H1 (cell line): ENCODE data around the gene IGF2BP3. TPM values are rescaled to one million over a fixed set of nuclear protein-coding genes. Genes with fewer than 3 reads are reported as not detected.

Experiments
- CTCF ChIA-PET: fragments of 300-600 bp; sonication (Branson Sonifier 250); formaldehyde crosslinking; loops from one replicate; lab custom pipeline; 2021; ENCODE audit not compliant: partially characterized antibody; lab: Charles Lee
- POLR2A ChIA-PET: fragments of 300-600 bp; sonication (Branson Sonifier 250); formaldehyde crosslinking; loops from one replicate; lab custom pipeline; 2021; ENCODE audit warnings: inconsistent platforms; ENCODE audit not compliant: partially characterized antibody; lab: Charles Lee
- DNase-seq, 2 experiments: peaks; one replicate each; pipeline versions ENCODE4 v3.0.0 to v3.0.0-alpha.2; 2010 to 2022; ENCODE audit warnings: low spot score in 2 of 2, low read depth in 1 of 2, mixed read lengths in 1 of 2
- FAIRE-seq: peaks from 2 replicates; lab custom pipeline; 2011; peaks lifted over from hg19 to GRCh38; lab: Jason Lieb, UNC
- H2AFZ ChIP-seq: 2 replicates; pipeline ENCODE4 v1.8.1; 2012; ENCODE audit warnings: low read length, inconsistent platforms
- H2AK5ac ChIP-seq: 2 replicates; pipeline ENCODE4 v1.6.1; 2013; ENCODE audit warnings: low read depth, low read length
- H2BK120ac ChIP-seq: replicated peaks from 2 replicates; pipeline ENCODE3; 2013; ENCODE audit warnings: low read depth, low read length, inconsistent platforms
- H2BK12ac ChIP-seq: 2 replicates; pipeline ENCODE4 v1.6.1; 2013; ENCODE audit warnings: low read depth, low read length
- H2BK15ac ChIP-seq: 2 replicates; pipeline ENCODE4 v1.6.1; 2013; ENCODE audit warnings: low read length
- H2BK20ac ChIP-seq: 2 replicates; pipeline ENCODE4 v1.6.1; 2013; ENCODE audit warnings: low read length
- H2BK5ac ChIP-seq: 2 replicates; pipeline ENCODE4 v1.6.1; 2013; ENCODE audit warnings: low read depth, low read length
- H3K14ac ChIP-seq: 2 replicates; pipeline ENCODE4 v1.6.1; 2013; ENCODE audit warnings: inconsistent platforms; ENCODE audit not compliant: insufficient read length
- H3K18ac ChIP-seq: 2 replicates; pipeline ENCODE4 v1.6.1; 2013; ENCODE audit warnings: low read length; ENCODE audit errors: extremely low read depth
- H3K23ac ChIP-seq: 2 replicates; pipeline ENCODE4 v1.6.1; 2013; ENCODE audit warnings: inconsistent platforms; ENCODE audit not compliant: insufficient read length
- H3K23me2 ChIP-seq: 2 replicates; pipeline ENCODE4 v1.6.1; 2013; ENCODE audit warnings: low read depth, low read length
- H3K27ac ChIP-seq: 2 replicates; pipeline ENCODE4 v1.6.1; 2011; ENCODE audit warnings: low read depth, low read length, inconsistent platforms
- H3K27me3 ChIP-seq, 4 experiments: replicated peaks in 1 of 4; 1 replicate in 1 of 4; 2 replicates in 3 of 4; pipeline versions ENCODE4 v1.6.1 to v1.8.1; 2011 to 2013; ENCODE audit warnings: low read length in 3 of 4, mild to moderate bottlenecking in 3 of 4, inconsistent platforms in 2 of 4, mixed read lengths in 2 of 4, moderate library complexity in 1 of 4; ENCODE audit not compliant: control insufficient read depth in 3 of 4, insufficient read depth in 3 of 4; ENCODE audit errors: extremely low read depth in 1 of 4
- H3K36me3 ChIP-seq, 4 experiments: 2 replicates each; pipeline versions ENCODE4 v1.6.1 to v1.8.1; 2011 to 2013; ENCODE audit warnings: mild to moderate bottlenecking in 4 of 4, low read length in 3 of 4, moderate library complexity in 2 of 4, control low read depth in 1 of 4, inconsistent platforms in 1 of 4; ENCODE audit not compliant: insufficient read depth in 4 of 4, control insufficient read depth in 2 of 4
- H3K4ac ChIP-seq: replicated peaks from 2 replicates; pipeline ENCODE3; 2013; ENCODE audit warnings: low read length, low read depth, mixed read lengths, inconsistent platforms; ENCODE audit not compliant: insufficient read length
- H3K4me1 ChIP-seq, 4 experiments: replicated peaks in 1 of 4; 1 replicate in 1 of 4; 2 replicates in 3 of 4; pipeline versions ENCODE4 v1.6.1 to v1.8.1; 2011 to 2013; ENCODE audit warnings: low read length in 3 of 4, inconsistent platforms in 2 of 4, mixed read lengths in 1 of 4; ENCODE audit not compliant: insufficient read depth in 4 of 4, control insufficient read depth in 3 of 4
- H3K4me2 ChIP-seq, 2 experiments: 2 replicates each; pipeline versions ENCODE4 v1.6.1 to v1.8.1; 2011 to 2013; ENCODE audit warnings: low read depth in 2 of 2, low read length in 2 of 2, control low read depth in 1 of 2, inconsistent platforms in 1 of 2, mild to moderate bottlenecking in 1 of 2; ENCODE audit not compliant: insufficient read depth in 1 of 2
- H3K4me3 ChIP-seq, 4 experiments: fragments of 200-600, 300-600 bp in 1 of 4; sonication (generic), shearing (Covaris generic), sonication (Bioruptor Twin) in 1 of 4; 2 replicates each; pipeline versions ENCODE4 v1.5.1 to v1.8.1; 2011 to 2016; ENCODE audit warnings: low read length in 4 of 4, low read depth in 3 of 4, control low read depth in 2 of 4, inconsistent platforms in 2 of 4, mild to moderate bottlenecking in 2 of 4, mixed read lengths in 1 of 4, moderate library complexity in 1 of 4; ENCODE audit not compliant: insufficient read depth in 2 of 4; ENCODE audit errors: extremely low read depth in 1 of 4
- H3K56ac ChIP-seq: replicated peaks from 2 replicates; pipeline ENCODE3; 2013; ENCODE audit warnings: low read depth, mild to moderate bottlenecking, mixed read lengths, low read length, inconsistent platforms; ENCODE audit not compliant: insufficient read length
- H3K79me1 ChIP-seq: 2 replicates; pipeline ENCODE4 v1.6.1; 2013; ENCODE audit warnings: low read depth, low read length, control low read depth
- H3K79me2 ChIP-seq, 2 experiments: 2 replicates each; pipeline versions ENCODE4 v1.6.1 to v1.8.1; 2012 to 2013; ENCODE audit warnings: low read length in 2 of 2, mild to moderate bottlenecking in 2 of 2, inconsistent platforms in 1 of 2; ENCODE audit not compliant: insufficient read depth in 2 of 2, control insufficient read depth in 1 of 2
- H3K9ac ChIP-seq, 4 experiments: replicated peaks in 1 of 4; 1 replicate in 1 of 4; 2 replicates in 3 of 4; pipeline versions ENCODE4 v1.6.1 to v1.8.1; 2011 to 2013; ENCODE audit warnings: low read depth in 3 of 4, low read length in 3 of 4, control low read depth in 2 of 4, mild to moderate bottlenecking in 2 of 4, moderate library complexity in 2 of 4, inconsistent platforms in 1 of 4; ENCODE audit errors: extremely low read depth in 1 of 4
- H3K9me3 ChIP-seq, 2 experiments: 2 replicates each; pipeline versions ENCODE4 v1.6.1 to v1.8.1; 2012 to 2013; ENCODE audit warnings: mild to moderate bottlenecking in 2 of 2, moderate library complexity in 2 of 2, control low read depth in 1 of 2, inconsistent platforms in 1 of 2, low read depth in 1 of 2, low read length in 1 of 2, mixed read lengths in 1 of 2; ENCODE audit not compliant: insufficient read depth in 2 of 2
- H4K20me1 ChIP-seq, 2 experiments: replicated peaks in 1 of 2; 2 replicates each; pipeline versions ENCODE3 to v1.8.1; 2011 to 2013; ENCODE audit warnings: inconsistent platforms in 2 of 2, low read length in 2 of 2, mild to moderate bottlenecking in 1 of 2; ENCODE audit not compliant: insufficient read depth in 2 of 2, control insufficient read depth in 1 of 2
- H4K5ac ChIP-seq: 2 replicates; pipeline ENCODE4 v1.6.1; 2013; ENCODE audit warnings: low read length, low read depth, mixed read lengths, inconsistent platforms; ENCODE audit not compliant: insufficient read length
- H4K8ac ChIP-seq: 2 replicates; pipeline ENCODE4 v1.8.0; 2013; ENCODE audit warnings: mild to moderate bottlenecking, moderate library complexity, low read length, inconsistent platforms; ENCODE audit not compliant: insufficient read depth; ENCODE audit errors: extremely low read depth
- H4K91ac ChIP-seq: replicated peaks from 2 replicates; pipeline ENCODE3; 2013; ENCODE audit warnings: low read length, mixed read lengths, inconsistent platforms; ENCODE audit not compliant: insufficient read length
- BACH1 ChIP-seq: IDR thresholded peaks from 2 replicates; pipeline ENCODE4 v1.6.1; 2012; ENCODE audit warnings: low read length, improper control_type of control experiment
- CBX5 ChIP-seq: fragments of 300-800, 300-1000 bp; sonication (generic); IDR thresholded peaks from 2 replicates; pipeline ENCODE4 v1.7.1; 2016; ENCODE audit warnings: antibody characterized with exemption, low read length, low read depth
- GTF2F1 ChIP-seq: IDR thresholded peaks from 2 replicates; pipeline ENCODE4 v1.6.1; 2012; ENCODE audit warnings: low read depth, low read length, improper control_type of control experiment, borderline replicate concordance
- POLR2A ChIP-seq, 2 experiments: IDR thresholded peaks; 1 replicate in 1 of 2; 2 replicates in 1 of 2; pipeline ENCODE4 v1.6.1; 2011; ENCODE audit warnings: low read depth in 2 of 2, low read length in 2 of 2, mild to moderate bottlenecking in 2 of 2; ENCODE audit errors: control extremely low read depth in 1 of 2
- POLR2AphosphoS5 ChIP-seq: IDR thresholded peaks from 2 replicates; pipeline ENCODE4 v1.6.1; 2011; ENCODE audit warnings: low read depth, low read length
- RBBP5 ChIP-seq: IDR thresholded peaks from 2 replicates; pipeline ENCODE4 v1.7.1; 2012; ENCODE audit warnings: low read depth, mild to moderate bottlenecking, inconsistent platforms, low read length, moderate library complexity, borderline replicate concordance
- SIN3A ChIP-seq, 2 experiments: IDR thresholded peaks in 1 of 2; conservative IDR thresholded peaks in 1 of 2; 2 replicates each; pipeline ENCODE4 v1.6.1; 2011 to 2012; ENCODE audit warnings: low read length in 2 of 2, improper control_type of control experiment in 1 of 2, low read depth in 1 of 2, mild to moderate bottlenecking in 1 of 2
- TCF12 ChIP-seq: IDR thresholded peaks from 2 replicates; pipeline ENCODE4 v1.6.1; 2011; ENCODE audit warnings: low read depth, mild to moderate bottlenecking, low read length
- WGBS, 2 experiments: shearing (Covaris generic) in 1 of 2; methylation state at CpG; one replicate each; pipeline versions ENCODE4 v1.1.6 to v1.1.7; 2013 to 2015; ENCODE audit warnings: low lambda C conversion rate in 2 of 2, mixed read lengths in 2 of 2, inconsistent platforms in 1 of 2, low coverage in 1 of 2, missing lambda C conversion rate in 1 of 2; ENCODE audit not compliant: insufficient replicate concordance in 2 of 2, insufficient coverage in 1 of 2, insufficient read length in 1 of 2; ENCODE audit errors: extremely low coverage in 1 of 2, missing lambda C conversion rate in 1 of 2; 5-methylcytosine and 5-hydroxymethylcytosine counted together
- long read RNA-seq, 2 experiments: library from RNA in 1 of 2; library from capped mRNA in 1 of 2; stranded (forward); transcript quantifications; one replicate each; pipeline ENCODE4 v2.0.0, GENCODE V29; 2021; ENCODE audit warnings: inconsistent platforms in 1 of 2
- polyA minus RNA-seq, 3 experiments: library from RNA; depleted of rRNA, polyadenylated mRNA; stranded (reverse); fragments of >200 nt; gene quantifications; 1 replicate in 2 of 3; 2 replicates in 1 of 3; pipeline ENCODE4 v1.2.3, GENCODE V29; 2011
- polyA plus RNA-seq, 7 experiments: library from polyadenylated mRNA; depleted of rRNA in 3 of 7; stranded (reverse) in 5 of 7; unstranded in 2 of 7; fragments of >200 nt in 5 of 7; fragments of 200-250 nt in 2 of 7; gene quantifications; 1 replicate in 5 of 7; 2 replicates in 1 of 7; 4 replicates in 1 of 7; pipeline versions ENCODE4 v1.2.1 to v1.2.3, GENCODE V29; 2011 to 2013; ENCODE audit warnings: missing spikeins in 2 of 7, mixed read lengths in 2 of 7
- total RNA-seq: library from RNA; stranded (reverse); fragmentation: NEBNext Ultra II Directional; extraction: Animal tissue kit (Norgen Biotek cat#: 25700); gene quantifications from 2 replicates; pipeline ENCODE4 v1.2.1, GENCODE V29; 2021

Gene IGF2BP3
- 190 and 193 TPM in 2 replicates for total RNA-seq
- polyA plus RNA-seq (2011; rRNA removed) = 66.3 and 94.6 TPM in 2 replicates
- polyA plus RNA-seq (2011; cell fraction: cytosol; rRNA removed) = 104 TPM
- 157 TPM for polyA plus RNA-seq (2011; cell fraction: nucleus; rRNA removed)
- polyA plus RNA-seq (2012, experiment 1 of 2) = 85.0 to 196 TPM (median 117 TPM) in 4 replicates
- polyA plus RNA-seq (2012, experiment 2 of 2) = 5.9 TPM
- 133 TPM for polyA plus RNA-seq (2013, experiment 1 of 2)
- 122 TPM for polyA plus RNA-seq (2013, experiment 2 of 2)
- 185 and 189 TPM in 2 replicates for polyA minus RNA-seq (2011; rRNA and poly(A)+ RNA removed)
- polyA minus RNA-seq (2011; cell fraction: cytosol; rRNA and poly(A)+ RNA removed) = 145 TPM
- 247 TPM for polyA minus RNA-seq (2011; cell fraction: nucleus; rRNA and poly(A)+ RNA removed)
- long read RNA-seq, experiment 1, partial matches to known transcripts = 24 of 120 reads
- long read RNA-seq, experiment 1, other reads (novel, unspliced or antisense) = 96 of 120 reads
- long read RNA-seq, experiment 2, full-length matches to known transcripts = 10 of 82 reads
- long read RNA-seq, experiment 2, partial matches to known transcripts = 8 of 82 reads
- long read RNA-seq, experiment 2, other reads (novel, unspliced or antisense) = 64 of 82 reads

DNA sequence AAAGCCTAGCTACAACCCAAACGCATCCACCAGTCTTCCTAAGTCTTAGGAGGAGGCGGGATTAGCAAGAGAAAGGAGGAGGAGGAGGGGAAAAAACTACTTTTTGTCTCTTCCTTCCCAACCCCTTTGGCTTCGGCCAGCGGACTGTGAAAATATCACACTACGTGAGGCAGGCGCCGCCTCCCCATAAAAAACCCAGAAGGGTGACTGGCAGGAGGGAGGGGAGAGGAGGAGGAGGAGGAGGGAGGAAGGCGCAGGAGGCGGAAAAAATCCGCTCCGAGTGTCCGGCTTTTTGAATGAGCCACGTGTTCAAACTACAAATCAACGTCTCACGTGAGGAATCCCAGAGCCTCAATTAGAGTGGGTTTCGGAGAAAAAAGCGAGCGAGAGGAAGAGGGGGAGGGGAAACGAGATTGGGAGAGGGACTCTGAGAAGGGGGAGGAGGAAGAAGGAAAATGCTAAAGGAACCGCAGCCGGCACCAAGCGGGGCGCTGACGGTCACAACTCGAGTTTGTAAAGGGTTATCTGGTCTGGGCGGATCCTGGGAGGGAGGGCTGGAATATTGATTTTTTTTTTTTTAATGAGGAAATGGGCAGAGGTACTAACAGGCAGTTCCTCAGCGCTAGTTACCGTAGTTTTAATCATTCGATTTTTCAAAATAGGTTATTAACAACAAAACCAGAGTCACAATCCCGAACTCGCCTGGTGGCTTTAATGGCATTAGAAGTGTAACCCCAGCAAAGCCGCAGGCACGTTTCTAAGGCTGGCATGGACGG lies at the start of gene IGF2BP3:
Gene IGF2BP3, minus strand, starts transcription at position 162 of the 776 bp plus-strand sequence. CDS start 381 bp downstream, outside the sequence.
- H3K79me1 ChIP-seq = no peaks in the 10 kb centered on the region
- FAIRE-seq = peak; percentile 62
- H3K4me2 ChIP-seq = peak within 1 kb of the TSS; percentile 90 to 93
- H2AFZ ChIP-seq = no peak within 1 kb of the TSS
- peak within 1 kb of the TSS; percentile 70 for H3K14ac ChIP-seq
- peak within 1 kb of the TSS; percentile 73 for H4K5ac ChIP-seq
- peak within 1 kb of the TSS; percentile 79 for H2BK120ac ChIP-seq
- H4K8ac ChIP-seq = peak within 1 kb of the TSS; percentile 93; the same call in 1 of the 2 replicates
- CTCF ChIA-PET = interaction anchor here (0.7 kb wide), 1 partner anchor 12 kb away, joined by 3 read pairs; no protein-coding TSS in a partner anchor
- H3K4me1 ChIP-seq = peaks cover 0 to 8% (median 3%) of the 10 kb centered on the region in 4 experiments; a peak in 3 of 7 replicates
- DNase-seq = peak; percentile 88 to 91
- peaks cover 0 to 10% (median 0%) of the 10 kb centered on the region in 4 experiments; a peak in 1 of 8 replicates for H3K36me3 ChIP-seq
- peak within 1 kb of the TSS; percentile 12 for H3K23ac ChIP-seq
- H3K23me2 ChIP-seq = peaks cover 14% of the 10 kb centered on the region; the same call in 1 of the 2 replicates
- H2BK12ac ChIP-seq = peak within 1 kb of the TSS; percentile 83; the same call in 1 of the 2 replicates
- peak within 1 kb of the TSS; percentile 91 for H2BK5ac ChIP-seq
- no peak within 1 kb of the TSS for H2BK20ac ChIP-seq
- no peaks in the 10 kb centered on the region for H3K9me3 ChIP-seq
- 0 out of 2 replicates have a peak within 1 kb of the TSS, but pooled peaks have one; percentile 18 for H2BK15ac ChIP-seq
- POLR2A ChIA-PET = interaction anchor here (0.8 to 3.3 kb wide), 10 partner anchors 9 to 154 kb away, joined by 3 to 12 read pairs (median 5); partner anchors contain the start of gene TRA2A
- H3K4me3 ChIP-seq = peak within 1 kb of the TSS; percentile 81 to 95 (median 88)
- H3K18ac ChIP-seq = peak within 1 kb of the TSS; percentile 81
- H3K27ac ChIP-seq = peak within 1 kb of the TSS; percentile 86
- peak within 1 kb of the TSS; percentile 93 for H3K4ac ChIP-seq
- WGBS, 2 experiments = 0% methylated on average over 34 of the region's 34 CpGs; no CpG with 5 or more reads in 1 of the 2 experiments
- H2AK5ac ChIP-seq = no peak within 1 kb of the TSS
- H3K79me2 ChIP-seq = peaks cover 28 to 76% of the 10 kb centered on the region in 2 experiments
- peak within 1 kb of the TSS; percentile 82 to 99 (median 90) for H3K9ac ChIP-seq
- peaks cover 9 to 12% of the 10 kb centered on the region in 2 experiments for H4K20me1 ChIP-seq
- peak within 1 kb of the TSS; percentile 88 for H3K56ac ChIP-seq
- H4K91ac ChIP-seq = peak within 1 kb of the TSS; percentile 76
- no peaks in the 10 kb centered on the region for H3K27me3 ChIP-seq
- peak; percentile 79 for TF ChIP-seq BACH1
- peak; percentile 62 to 77; a peak in 2 of 4 replicates for TF ChIP-seq SIN3A (conservative IDR thresholded peaks at IDR 0.05 in 1 of 2, IDR thresholded peaks at IDR 0.05 in 1 of 2; ENCODE audit: low read depth in 1 of 2, low read length in 2 of 2)
- peak; percentile 49; the same call in 1 of the 2 replicates for TF ChIP-seq GTF2F1
- no peak for TF ChIP-seq CBX5
- TF ChIP-seq POLR2A (IDR thresholded peaks at IDR 0.05; ENCODE audit: control extremely low read depth in 1 of 2, low read depth in 2 of 2, low read length in 2 of 2) = peak in 1 of 2 experiments; percentile 85; a peak in 2 of 3 replicates
- TF ChIP-seq TCF12 = 0 out of 2 replicates have a peak, but pooled peaks have one; percentile 63
- peak; percentile 86 for TF ChIP-seq RBBP5
- peak; percentile 53 for TF ChIP-seq POLR2AphosphoS5
